CD4-positive, alpha-beta T cell treated with Interleukin-4 for 1 hour (primary cell): ENCODE measurements around the gene RNF149.
A peak's percentile ranks its signal among the peaks of the same experiment; 100 is the strongest.
"Not testable (repeated sequence)": the region's sequence is repeated elsewhere in the genome, so short reads cannot be mapped to it uniquely, and the experiment has no call there.

Experiments used
- DNase-seq, 2 donors: peaks; one replicate each; pipeline ENCODE4 v3.0.0-alpha.2; 2020 to 2022

The RNF149 gene

GRCh38 chr2:101308432-101309210 lies at the start of gene RNF149:
RNF149 (minus strand) TSS chr2:101308701; CDS start chr2:101308588, 113 bp downstream.
- peak; percentile 91 to 92 for DNase-seq

- no peak for DNase-seq
Observed at GRCh38 chr2:101357376-101357775, 48.9 kb upstream of the RNF149 start.

- DNase-seq, result no peak
Observed at GRCh38 chr2:101356521-101356920, 48.0 kb upstream of the RNF149 start.

DNA sequence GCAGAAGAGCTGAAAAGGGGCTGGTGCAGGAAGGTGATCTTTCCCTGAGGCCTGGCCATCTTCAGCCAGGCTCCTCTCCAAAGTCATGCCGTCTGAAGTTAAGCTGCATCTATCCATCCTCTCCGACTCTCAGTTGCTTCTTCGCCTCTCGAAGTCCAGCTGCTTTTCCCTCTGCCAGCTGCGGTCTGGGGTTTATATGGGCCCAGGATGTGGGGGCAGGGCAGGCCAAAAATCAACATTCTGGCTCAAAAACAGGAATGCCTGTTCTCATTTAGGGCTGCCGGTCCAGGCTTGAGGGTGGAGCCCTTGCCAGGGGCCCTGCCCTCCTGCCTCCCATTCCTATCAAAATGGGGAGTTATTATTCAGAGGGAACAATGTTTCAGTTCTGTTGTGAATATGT lies 47.6 kb upstream of the RNF149 start:
- DNase-seq, result no peak

DNA sequence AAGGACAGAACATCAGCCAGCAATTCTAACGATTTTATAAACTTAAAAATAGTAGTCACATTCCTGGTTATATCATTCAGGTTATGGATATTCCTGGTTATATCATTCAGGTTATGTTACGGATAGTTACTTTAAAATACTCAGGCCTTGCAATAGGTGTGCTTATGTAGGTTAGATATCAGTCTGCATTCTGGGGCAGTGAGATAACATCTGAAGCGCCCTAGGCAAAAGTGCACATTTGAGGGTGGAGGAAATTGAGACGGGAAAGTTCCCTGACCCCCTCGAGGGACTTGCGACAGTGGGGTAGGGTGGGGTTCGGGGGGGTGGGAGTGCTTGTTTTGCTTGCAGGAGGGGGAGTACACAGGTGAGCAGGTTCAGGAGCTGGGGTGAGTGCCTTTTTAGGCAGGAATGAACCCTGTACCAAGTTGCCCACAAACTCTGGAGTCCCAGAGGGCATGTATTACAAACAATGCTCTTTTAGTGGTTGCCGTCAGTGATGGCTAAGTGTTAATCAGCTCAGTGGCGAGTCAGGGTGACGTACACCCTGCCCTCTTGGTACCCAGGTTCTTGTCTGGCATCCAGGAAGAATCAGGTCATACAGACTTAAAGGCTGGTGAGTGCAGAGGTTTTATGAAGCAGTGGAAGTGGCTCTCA lies 47.0 kb upstream of the RNF149 start:
- DNase-seq, result no peak

GRCh38 chr2:101354420-101355311 lies 46.2 kb upstream of the RNF149 start:
- no peak for DNase-seq

DNA sequence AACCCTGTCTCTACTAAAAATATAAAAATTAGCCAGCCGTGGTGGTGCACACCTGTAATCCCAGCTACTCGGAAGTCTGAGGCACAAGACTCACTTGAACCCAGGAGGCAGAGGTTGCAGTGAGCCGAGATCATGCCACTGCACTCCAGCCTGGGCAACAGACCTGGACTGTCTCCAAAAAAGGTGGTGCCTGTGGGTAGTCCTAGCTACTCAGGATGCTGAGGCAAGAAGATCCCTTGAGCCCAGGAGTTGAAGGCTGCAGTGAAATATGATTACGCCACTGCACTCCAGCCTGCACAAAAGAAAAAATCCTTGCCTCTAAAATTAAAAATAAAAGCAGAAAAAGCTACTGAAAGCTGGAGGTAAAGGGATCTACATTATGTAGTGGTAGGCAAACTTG lies 44.1 kb upstream of the RNF149 start:
- DNase-seq, result not testable (repeated sequence)

GRCh38 chr2:101351207-101351606 lies 42.7 kb upstream of the RNF149 start:
- DNase-seq, result no peak

- peak; percentile 33 to 38 for DNase-seq
Observed at GRCh38 chr2:101349893-101350662, 41.6 kb upstream of the RNF149 start.

DNA sequence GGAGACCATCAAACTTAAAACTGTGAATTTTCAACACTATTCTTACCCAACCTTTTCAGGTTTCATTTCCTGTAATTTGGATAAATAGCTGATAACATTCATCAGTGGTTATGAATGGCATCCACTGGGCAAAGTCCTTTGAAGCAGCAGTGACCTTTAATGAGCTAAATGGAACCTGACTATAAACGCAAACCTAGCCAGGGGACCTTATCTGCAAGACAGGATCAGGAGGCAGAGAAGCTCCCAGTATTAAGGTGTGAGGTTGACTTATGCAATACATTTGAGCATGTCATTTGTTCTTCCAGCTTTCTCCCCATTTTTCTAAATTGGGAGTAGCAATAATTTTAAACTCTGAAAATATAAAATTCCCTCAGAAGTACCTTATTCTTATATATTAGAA lies 40.4 kb upstream of the RNF149 start:
- DNase-seq, result no peak

- no peak for DNase-seq
Observed at GRCh38 chr2:101346909-101347308, 38.4 kb upstream of the RNF149 start.

- no peak for DNase-seq
Observed at GRCh38 chr2:101344137-101344536, 35.6 kb upstream of the RNF149 start.

DNA sequence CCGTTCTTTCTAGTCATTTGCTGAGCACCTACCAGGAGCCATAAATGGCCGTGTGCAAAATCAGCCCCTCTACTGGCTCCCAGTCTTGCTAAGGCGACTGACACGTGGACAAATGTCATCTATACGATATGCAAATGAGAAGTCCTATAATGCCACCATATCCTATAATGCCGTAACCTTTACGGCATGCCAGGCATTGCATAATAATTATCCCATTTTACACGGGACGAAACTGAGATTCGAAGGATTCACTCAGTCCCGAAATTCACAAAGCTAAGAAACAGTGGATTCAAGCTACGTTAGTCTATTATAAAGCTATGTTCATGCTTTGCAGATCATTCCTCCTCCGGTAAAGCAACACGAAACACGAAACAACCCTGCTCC lies 34.1 kb upstream of the RNF149 start:
- no peak for DNase-seq

GRCh38 chr2:101341901-101342624 lies 33.6 kb upstream of the RNF149 start:
- peak; percentile 69 to 74 for DNase-seq

GRCh38 chr2:101341421-101341820 lies 32.9 kb upstream of the RNF149 start:
- DNase-seq, result peak in 1 of 2 donors; percentile 48

DNA sequence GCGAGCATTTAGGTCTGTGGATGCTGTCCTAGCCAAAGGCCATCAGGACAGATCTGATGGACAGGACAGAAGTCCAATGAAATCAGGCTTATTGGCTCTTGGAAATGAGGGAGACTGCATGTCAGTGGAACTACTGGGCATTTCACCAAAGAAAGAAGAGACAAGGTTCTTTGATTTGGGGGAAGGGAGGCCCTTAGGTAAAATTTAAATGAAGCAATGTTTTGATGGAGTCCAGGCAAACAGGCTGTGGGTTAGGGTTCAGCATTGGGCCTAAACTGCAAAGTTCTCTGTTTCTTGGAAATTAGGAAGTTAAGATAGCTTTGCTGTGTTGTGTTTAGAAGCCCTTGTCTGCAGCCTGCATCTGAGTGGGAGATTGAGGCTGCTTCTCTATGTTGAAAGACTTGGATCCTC lies 31.6 kb upstream of the RNF149 start:
- no peak for DNase-seq

- no peak for DNase-seq
Observed at GRCh38 chr2:101339266-101339880, 30.9 kb upstream of the RNF149 start.

DNA sequence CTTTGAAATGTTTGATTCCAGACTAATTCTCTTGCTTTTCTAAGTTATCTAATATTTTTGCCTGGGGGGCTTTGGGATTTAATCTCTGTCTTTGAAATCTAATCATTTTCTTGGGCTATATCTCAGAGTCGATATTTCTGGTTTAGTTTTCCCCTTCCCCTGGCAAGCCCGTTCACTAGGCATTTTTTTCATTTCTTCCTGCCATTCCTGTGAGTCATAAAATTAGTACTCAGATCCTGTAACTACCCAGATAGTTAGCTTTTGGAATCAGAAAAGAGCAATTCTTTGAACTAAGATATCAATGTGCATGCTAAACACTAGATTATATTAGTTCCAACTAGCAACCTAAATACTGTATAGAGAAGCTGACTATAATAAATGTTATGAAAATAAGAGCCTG lies 29.4 kb upstream of the RNF149 start:
- no peak for DNase-seq

DNA sequence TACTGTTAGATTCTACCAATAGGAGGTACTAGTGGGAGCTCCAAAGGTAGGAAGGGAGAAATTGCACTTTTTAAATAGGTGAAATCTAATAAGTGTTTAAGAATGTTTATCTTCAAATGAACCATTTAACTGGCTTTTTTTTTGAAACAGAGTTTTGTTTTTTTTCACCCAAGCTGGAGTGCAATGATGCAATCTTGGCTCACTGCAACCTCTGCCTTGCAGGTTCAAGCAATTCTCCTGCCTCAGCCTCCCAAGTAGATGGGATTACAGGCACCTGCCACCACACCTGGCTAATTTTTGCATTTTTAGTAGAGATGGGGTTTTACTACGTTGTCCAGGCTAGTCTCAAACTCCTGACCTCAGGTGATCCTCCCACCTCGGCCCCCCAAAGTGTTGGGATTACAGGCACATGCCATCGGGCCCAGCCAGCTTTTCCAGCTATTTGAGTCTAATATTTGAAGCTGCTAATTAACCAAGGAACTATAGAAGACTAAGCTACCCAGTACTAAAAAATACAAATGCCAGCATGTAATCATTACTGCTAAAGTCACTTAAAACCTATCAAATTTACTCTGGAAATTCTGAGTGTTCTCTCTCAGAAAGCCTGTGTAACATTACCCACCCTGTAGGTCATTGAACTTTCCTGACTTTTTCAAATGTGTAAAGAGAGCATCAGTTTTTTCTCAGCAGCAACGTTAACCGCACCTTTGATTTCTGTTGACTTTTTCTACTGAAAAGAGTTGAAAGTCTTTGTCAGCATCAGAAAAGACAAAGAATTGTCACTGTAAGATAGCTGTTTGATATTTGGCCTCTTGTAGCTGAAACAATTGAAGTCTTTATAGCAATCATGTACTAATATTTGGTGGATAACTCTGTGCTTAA lies 24.6 kb upstream of the RNF149 start:
- DNase-seq, result no peak

- DNase-seq, result no peak
Observed at GRCh38 chr2:101331202-101331601, 22.7 kb upstream of the RNF149 start.
